Kidney (tissue), 14 donors: ENCODE results near the gene EPHA6. TPM values are rescaled to one million over a fixed set of nuclear protein-coding genes. Genes with fewer than 3 reads are reported as not detected.
A peak's percentile ranks its signal among the peaks of the same experiment; 100 is the strongest.

ENCODE experiments used
- DNase-seq, 5 donors: peaks; one replicate each; pipeline ENCODE4 v3.0.0-alpha.2; 2013 to 2020
- FAIRE-seq: peaks from 2 replicates; lab custom pipeline; 2012; peaks lifted over from hg19 to GRCh38; lab: Jason Lieb, UNC
- H3K27ac ChIP-seq, 2 donors: one replicate each; pipeline ENCODE4 v1.7.0; 2013; ENCODE audit warnings: low read depth in 2 of 2, low read length in 2 of 2, inconsistent platforms in 1 of 2
- H3K27me3 ChIP-seq: one replicate; pipeline ENCODE4 v1.7.1; 2013; ENCODE audit warnings: low read length, inconsistent platforms; ENCODE audit not compliant: control insufficient read depth, insufficient read depth
- H3K36me3 ChIP-seq, 3 donors: one replicate each; pipeline versions ENCODE4 v1.7.0 to v1.7.1; 2013; ENCODE audit warnings: low read length in 3 of 3, control low read depth in 1 of 3, inconsistent platforms in 1 of 3; ENCODE audit not compliant: insufficient read depth in 3 of 3, control insufficient read depth in 2 of 3
- H3K4me1 ChIP-seq, 3 donors: one replicate each; pipeline versions ENCODE4 v1.7.0 to v1.7.1; 2013; ENCODE audit warnings: low read length in 3 of 3, inconsistent platforms in 1 of 3, low read depth in 1 of 3; ENCODE audit not compliant: control insufficient read depth in 2 of 3, insufficient read depth in 2 of 3
- H3K4me3 ChIP-seq, 3 donors: one replicate each; pipeline versions ENCODE4 v1.7.0 to v1.8.1; 2013; ENCODE audit warnings: low read length in 3 of 3, control low read depth in 1 of 3, inconsistent platforms in 1 of 3
- H3K9ac ChIP-seq, 3 donors: one replicate each; pipeline versions ENCODE4 v1.7.0 to v1.7.1; 2013; ENCODE audit warnings: low read length in 3 of 3, control low read depth in 1 of 3, inconsistent platforms in 1 of 3
- H3K9me3 ChIP-seq, 3 donors: one replicate each; pipeline versions ENCODE4 v1.7.0 to v1.7.1; 2013; ENCODE audit warnings: low read length in 3 of 3, control low read depth in 1 of 3, inconsistent platforms in 1 of 3; ENCODE audit not compliant: control insufficient read depth in 2 of 3, insufficient read depth in 1 of 3
- intact Hi-C: fragments of 100-400 bp; cut with DNase I; formaldehyde crosslinking; loops from one replicate; pipeline ENCODE4 v1.11.1; 2022
- polyA plus RNA-seq: library from polyadenylated mRNA; stranded (reverse); fragments of 350-450 nt; fragmentation: Illumina TruSeq; extraction: RNeasy Lipid Tissue Mini Kit (QIAGEN cat#74804); gene quantifications from one replicate; pipeline ENCODE4 v1.2.3, GENCODE V29; 2014; ENCODE audit warnings: low read depth, low replicate concordance; ENCODE audit not compliant: insufficient read depth
- total RNA-seq: library from RNA; stranded (reverse); fragmentation: NEBNext Ultra II Directional; extraction: Animal tissue kit (Norgen Biotek cat#: 25700); gene quantifications from one replicate; pipeline ENCODE4 v1.2.1, GENCODE V29; 2021
- TF ChIP-seq, protein P1 (sequence below): IDR thresholded peaks from 3 replicates; pipeline ENCODE4 v1.5.1; 2012; ENCODE audit warnings: mild to moderate bottlenecking, moderate library complexity, borderline replicate concordance; ENCODE audit not compliant: insufficient read depth; ENCODE audit errors: extremely low read depth
- donor health status: control.
- donor health status: control.
- donor health status: control.
- donor health status: control.
- donor health status: control.
- donor health status: DM: yes; HTN: yes; CAD: no.
- donor health status: Normal renal cell carcinoma (clear cell type).

EPHA6 gene
- total and polyA plus RNA-seq, 2 donors from 2014 or later = 0.66 TPM; not detected in 1

- Histone ChIP-seq H3K4me3 (no peak overlapping the region), H3K27me3 (no peaks in the 10 kb centered on the region), H3K9me3 (no peaks in the 10 kb centered on the region), H3K36me3 (no peaks in the 10 kb centered on the region), H3K4me1 (no peaks in the 10 kb centered on the region), H3K9ac (no peak overlapping the region), H3K27ac (no peak overlapping the region)
- TF ChIP-seq, protein P1, sequence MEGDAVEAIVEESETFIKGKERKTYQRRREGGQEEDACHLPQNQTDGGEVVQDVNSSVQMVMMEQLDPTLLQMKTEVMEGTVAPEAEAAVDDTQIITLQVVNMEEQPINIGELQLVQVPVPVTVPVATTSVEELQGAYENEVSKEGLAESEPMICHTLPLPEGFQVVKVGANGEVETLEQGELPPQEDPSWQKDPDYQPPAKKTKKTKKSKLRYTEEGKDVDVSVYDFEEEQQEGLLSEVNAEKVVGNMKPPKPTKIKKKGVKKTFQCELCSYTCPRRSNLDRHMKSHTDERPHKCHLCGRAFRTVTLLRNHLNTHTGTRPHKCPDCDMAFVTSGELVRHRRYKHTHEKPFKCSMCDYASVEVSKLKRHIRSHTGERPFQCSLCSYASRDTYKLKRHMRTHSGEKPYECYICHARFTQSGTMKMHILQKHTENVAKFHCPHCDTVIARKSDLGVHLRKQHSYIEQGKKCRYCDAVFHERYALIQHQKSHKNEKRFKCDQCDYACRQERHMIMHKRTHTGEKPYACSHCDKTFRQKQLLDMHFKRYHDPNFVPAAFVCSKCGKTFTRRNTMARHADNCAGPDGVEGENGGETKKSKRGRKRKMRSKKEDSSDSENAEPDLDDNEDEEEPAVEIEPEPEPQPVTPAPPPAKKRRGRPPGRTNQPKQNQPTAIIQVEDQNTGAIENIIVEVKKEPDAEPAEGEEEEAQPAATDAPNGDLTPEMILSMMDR = no peak
- intact Hi-C loops = no loop called here
- no peak for FAIRE-seq
- no peak for DNase-seq
Observed at GRCh38 chr3:96958856-96959255, 144.5 kb downstream of the EPHA6 start.

DNA sequence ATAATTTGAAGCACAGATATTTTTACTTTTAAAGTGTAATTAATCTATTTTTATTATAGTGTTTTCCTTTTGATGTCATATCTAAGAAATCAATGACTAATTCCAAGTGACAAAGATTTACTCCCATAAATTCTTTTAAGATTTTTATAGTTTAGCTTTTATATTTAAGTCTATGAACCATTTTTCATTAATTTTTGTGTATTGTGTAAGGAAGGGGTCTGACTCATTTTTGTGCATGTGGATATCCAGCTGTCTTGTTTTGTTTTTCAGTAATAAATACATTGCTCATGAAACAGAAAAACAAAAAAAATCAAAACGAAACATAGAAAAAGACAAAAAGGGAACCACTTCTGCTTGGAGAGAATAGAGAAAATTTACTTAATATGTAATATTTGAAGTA is 145.1 kb downstream of the EPHA6 start:
- TF ChIP-seq, protein P1 = no peak
- DNase-seq = no peak
- no peaks in the 10 kb centered on the region for H3K27me3 ChIP-seq
- no peaks in the 10 kb centered on the region for H3K9me3 ChIP-seq
- FAIRE-seq = peak; percentile 29
- no peaks in the 10 kb centered on the region for H3K4me1 ChIP-seq
- H3K36me3 ChIP-seq = no peaks in the 10 kb centered on the region
- intact Hi-C loops = no loop called here
- no peak overlapping the region for H3K27ac ChIP-seq
- no peak overlapping the region for H3K4me3 ChIP-seq
- H3K9ac ChIP-seq = no peak overlapping the region

DNA sequence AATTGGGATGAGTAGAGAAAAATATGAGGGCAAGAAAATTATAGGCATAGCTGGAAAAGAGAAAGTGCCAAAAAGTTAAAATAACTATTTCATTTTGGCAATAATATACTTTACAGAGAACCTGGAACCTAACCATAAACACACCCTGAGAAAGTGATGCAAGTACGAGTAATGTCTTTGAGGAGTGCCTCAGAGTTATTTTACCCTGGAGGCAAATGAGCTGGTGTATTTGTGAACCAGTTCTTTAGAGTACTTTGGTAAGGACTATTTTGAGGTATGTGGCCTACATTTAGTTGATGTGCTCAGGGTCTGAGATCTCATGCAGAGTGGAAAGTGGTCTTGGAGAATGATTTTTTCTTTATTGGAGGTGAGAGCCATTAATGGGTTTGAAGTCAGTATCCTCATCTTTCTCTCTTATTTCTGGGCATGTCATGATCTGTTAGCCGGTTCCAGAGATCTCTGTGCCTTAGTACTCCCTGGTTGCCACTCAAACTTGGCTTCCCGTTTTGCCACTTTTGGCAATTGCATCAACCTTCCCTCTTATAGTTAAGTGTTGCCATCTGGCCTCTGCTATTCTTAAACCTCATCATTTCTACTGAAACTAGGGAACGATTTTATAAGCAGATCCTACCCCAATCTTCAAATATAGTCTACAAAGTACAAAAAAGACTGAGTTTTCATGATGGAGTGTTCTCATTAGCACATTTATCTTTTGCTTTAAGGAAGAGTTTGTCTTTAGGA is 145.7 kb downstream of the EPHA6 start:
- H3K9ac ChIP-seq = no peak overlapping the region
- H3K36me3 ChIP-seq = no peaks in the 10 kb centered on the region
- FAIRE-seq (no peak), DNase-seq (no peak)
- intact Hi-C loops = no loop called here
- TF ChIP-seq, protein P1 = no peak
- no peaks in the 10 kb centered on the region for H3K4me1 ChIP-seq
- H3K27ac ChIP-seq = no peak overlapping the region
- H3K9me3 ChIP-seq = no peaks in the 10 kb centered on the region
- H3K4me3 ChIP-seq = no peak overlapping the region
- no peaks in the 10 kb centered on the region for H3K27me3 ChIP-seq
